ENCODE data around the gene NUDT14.

NUDT14 gene

GRCh38 chr14:105180592-105181548, at the start of gene NUDT14:
Gene NUDT14, minus strand, starts transcription at chr14:105181312. Its CDS starts 103 bp downstream, at chr14:105181209.
- in situ Hi-C loops (cut with MboI; ENCODE audit: low sequenced_read_pairs) = no loop called here

- in situ Hi-C loops (cut with MboI; ENCODE audit: low sequenced_read_pairs) = no loop called here
Measured at GRCh38 chr14:105229099-105229655, 48.1 kb upstream of the NUDT14 start.

GRCh38 chr14:105228562-105228961, 47.5 kb upstream of the NUDT14 start:
- in situ Hi-C loops (cut with MboI; ENCODE audit: low sequenced_read_pairs) = no loop called here

- in situ Hi-C loops (cut with MboI; ENCODE audit: low sequenced_read_pairs) = no loop called here
Measured at GRCh38 chr14:105227346-105227745, 46.2 kb upstream of the NUDT14 start.

GRCh38 chr14:105226198-105226597, 45.1 kb upstream of the NUDT14 start:
- in situ Hi-C loops (cut with MboI; ENCODE audit: low sequenced_read_pairs) = no loop called here

GRCh38 chr14:105224845-105225570, 43.9 kb upstream of the NUDT14 start:
- in situ Hi-C loops (cut with MboI; ENCODE audit: low sequenced_read_pairs) = no loop called here

GRCh38 chr14:105223770-105224544, 42.8 kb upstream of the NUDT14 start:
- in situ Hi-C loops (cut with MboI; ENCODE audit: low sequenced_read_pairs) = no loop called here

GRCh38 chr14:105223260-105223659, 42.1 kb upstream of the NUDT14 start:
- in situ Hi-C loops (cut with MboI; ENCODE audit: low sequenced_read_pairs) = no loop called here

- in situ Hi-C loops (cut with MboI; ENCODE audit: low sequenced_read_pairs) = no loop called here
Measured at GRCh38 chr14:105221598-105222178, 40.6 kb upstream of the NUDT14 start.

GRCh38 chr14:105220699-105221597, 39.8 kb upstream of the NUDT14 start:
- in situ Hi-C loops (cut with MboI; ENCODE audit: low sequenced_read_pairs) = no loop called here

GRCh38 chr14:105219753-105220152, 38.6 kb upstream of the NUDT14 start:
- in situ Hi-C loops (cut with MboI; ENCODE audit: low sequenced_read_pairs) = no loop called here

- in situ Hi-C loops (cut with MboI; ENCODE audit: low sequenced_read_pairs) = no loop called here
Measured at GRCh38 chr14:105219043-105219612, 38.0 kb upstream of the NUDT14 start.

- in situ Hi-C loops (cut with MboI; ENCODE audit: low sequenced_read_pairs) = no loop called here
Measured at GRCh38 chr14:105218611-105219010, 37.5 kb upstream of the NUDT14 start.

GRCh38 chr14:105217774-105218173, 36.7 kb upstream of the NUDT14 start:
- in situ Hi-C loops (cut with MboI; ENCODE audit: low sequenced_read_pairs) = no loop called here

- in situ Hi-C loops (cut with MboI; ENCODE audit: low sequenced_read_pairs) = no loop called here
Measured at GRCh38 chr14:105216490-105217247, 35.6 kb upstream of the NUDT14 start.

- in situ Hi-C loops (cut with MboI; ENCODE audit: low sequenced_read_pairs) = no loop called here
Measured at GRCh38 chr14:105215602-105216001, 34.5 kb upstream of the NUDT14 start.

- in situ Hi-C loops (cut with MboI; ENCODE audit: low sequenced_read_pairs) = no loop called here
Measured at GRCh38 chr14:105214324-105214915, 33.3 kb upstream of the NUDT14 start.

- in situ Hi-C loops (cut with MboI; ENCODE audit: low sequenced_read_pairs) = no loop called here
Measured at GRCh38 chr14:105213361-105213760, 32.2 kb upstream of the NUDT14 start.

Data from hTERT RPE-1 (cell line).